Stimulated activated CD8-positive, alpha-beta memory T cell treated with anti-CD3 and anti-CD28 coated beads, Interleukin-15, amount 100 ng/mL, for 24 hours (primary cell): ENCODE measurements around the gene BIRC7.

ENCODE experiments used
- DNase-seq: peaks from one replicate; pipeline ENCODE4 v3.0.0-alpha.2; 2020; ENCODE audit warnings: low read depth

BIRC7 gene, protein sequence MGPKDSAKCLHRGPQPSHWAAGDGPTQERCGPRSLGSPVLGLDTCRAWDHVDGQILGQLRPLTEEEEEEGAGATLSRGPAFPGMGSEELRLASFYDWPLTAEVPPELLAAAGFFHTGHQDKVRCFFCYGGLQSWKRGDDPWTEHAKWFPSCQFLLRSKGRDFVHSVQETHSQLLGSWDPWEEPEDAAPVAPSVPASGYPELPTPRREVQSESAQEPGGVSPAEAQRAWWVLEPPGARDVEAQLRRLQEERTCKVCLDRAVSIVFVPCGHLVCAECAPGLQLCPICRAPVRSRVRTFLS

DNA sequence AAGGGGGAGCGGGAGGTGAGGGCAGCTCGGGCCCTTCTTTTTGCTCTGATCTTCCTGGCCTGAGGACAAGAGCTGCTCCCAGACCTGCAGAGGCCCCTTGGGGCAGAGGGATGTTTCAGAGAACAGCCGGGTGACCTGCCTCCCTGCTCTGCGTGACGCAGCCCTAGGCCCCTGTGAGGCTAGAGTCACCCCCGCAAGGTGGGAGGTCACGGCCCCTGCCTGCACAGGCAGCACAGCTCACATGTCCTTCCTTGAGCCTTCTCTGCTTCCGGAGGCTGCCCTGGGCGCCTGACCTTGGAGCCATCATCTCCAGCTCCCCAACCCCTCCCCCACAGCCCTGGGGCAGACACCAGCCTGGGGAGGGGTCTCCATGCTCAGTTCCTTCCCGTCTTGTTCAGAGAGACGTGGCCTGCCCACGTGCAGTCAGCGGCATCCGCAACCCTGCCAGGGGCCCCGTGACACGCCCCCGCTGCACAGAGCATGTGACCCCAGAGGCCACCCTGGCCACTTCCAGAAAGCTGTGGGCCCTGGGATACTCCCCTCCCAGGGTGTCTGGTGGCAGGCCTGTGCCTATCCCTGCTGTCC is at the start of gene BIRC7:
TSS of gene BIRC7 (plus strand) at position 507 of the 585 bp plus-strand sequence. CDS start 192 bp downstream, outside the sequence.
- no peak for DNase-seq

DNA sequence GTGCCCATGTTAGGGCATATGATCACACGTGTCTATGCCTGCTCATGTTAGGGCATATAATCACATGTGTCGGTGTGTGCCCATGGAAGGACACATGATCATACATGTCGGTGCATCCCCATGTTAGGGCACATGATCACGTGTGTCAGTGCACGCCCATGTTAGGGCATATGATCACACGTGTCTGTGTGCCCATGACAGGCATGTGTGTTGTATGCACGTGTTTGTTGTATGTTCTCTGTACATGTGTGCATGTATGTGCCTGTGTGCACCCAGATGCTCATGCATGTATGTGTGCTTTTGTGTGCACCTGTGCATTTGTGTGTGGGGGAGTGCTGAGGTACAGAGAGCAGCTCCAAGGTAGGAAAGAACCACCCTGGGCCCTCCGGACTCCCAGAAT is 49.6 kb upstream of the BIRC7 start:
- DNase-seq = no peak

DNA sequence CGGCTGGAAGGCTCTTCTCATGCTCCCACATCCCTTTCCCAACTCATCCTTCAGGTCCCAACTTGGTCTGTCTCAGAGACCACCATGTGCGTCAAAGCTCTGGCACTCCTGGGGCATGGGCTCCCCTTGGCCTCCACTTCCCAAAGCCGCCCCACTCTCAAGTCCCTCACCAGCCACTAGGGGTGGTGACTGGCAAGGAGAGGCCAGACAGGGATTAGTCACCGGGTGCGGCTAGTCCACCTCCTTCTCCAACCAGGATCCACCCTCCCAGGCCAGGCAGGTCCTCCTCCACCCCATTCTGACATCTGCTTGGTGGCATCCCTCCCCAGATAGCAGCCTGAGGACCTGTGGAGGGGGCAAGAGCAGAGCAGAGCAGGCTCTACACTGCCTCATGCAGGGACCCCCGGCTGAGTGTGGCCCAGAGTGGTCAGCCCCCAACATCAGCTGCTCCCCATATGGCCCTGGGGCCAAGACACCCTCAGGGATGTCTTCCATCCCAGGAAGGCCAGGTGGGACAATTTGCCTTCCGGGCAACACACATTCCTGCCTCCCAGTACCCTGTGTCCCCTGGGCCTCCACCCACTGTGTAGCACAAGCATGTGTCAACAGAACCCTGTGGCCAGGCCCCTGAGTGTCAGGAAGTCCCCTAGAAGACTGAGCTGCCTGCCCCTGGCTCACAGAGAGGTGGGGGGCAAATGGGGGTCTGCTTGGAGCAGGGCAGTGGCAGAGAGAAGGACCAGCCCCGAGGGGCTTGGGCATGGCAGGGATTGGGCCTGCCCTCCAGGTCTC is 49.0 kb upstream of the BIRC7 start:
- DNase-seq = no peak

- DNase-seq = no peak
Measured at GRCh38 chr20:63187338-63188158, 48.2 kb upstream of the BIRC7 start.

DNA sequence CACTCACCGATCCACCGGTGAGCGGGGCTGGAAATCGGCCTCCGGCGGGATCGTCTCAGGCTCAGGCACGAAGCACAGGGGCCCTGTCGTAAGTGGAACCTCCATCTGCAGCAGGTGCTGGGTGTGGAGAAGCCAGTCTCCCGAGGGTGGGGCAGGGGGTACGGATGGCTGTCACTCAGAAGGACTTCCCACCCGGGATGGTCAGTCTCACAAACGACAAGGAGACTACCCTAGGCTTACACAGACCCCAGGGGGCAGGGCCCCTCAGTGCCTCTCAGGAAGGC is 47.6 kb upstream of the BIRC7 start:
- no peak for DNase-seq

GRCh38 chr20:63188641-63189321 is 46.9 kb upstream of the BIRC7 start:
- no peak for DNase-seq

DNA sequence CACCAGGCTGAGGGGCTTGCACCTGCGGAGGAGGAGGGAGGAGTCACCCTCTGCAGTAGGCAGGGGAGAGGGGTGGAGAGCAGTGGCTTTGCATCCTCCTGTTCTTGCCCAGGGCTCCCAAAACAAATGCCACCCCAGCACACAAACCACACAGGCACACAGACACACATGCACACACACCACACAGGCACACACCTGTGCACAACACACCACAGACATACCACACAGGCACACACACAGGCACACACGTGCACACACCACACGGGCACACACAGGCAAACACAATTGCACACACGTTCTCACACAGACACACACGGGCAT is 46.4 kb upstream of the BIRC7 start:
- DNase-seq = no peak

GRCh38 chr20:63189846-63190559 is 45.7 kb upstream of the BIRC7 start:
- DNase-seq = no peak

DNA sequence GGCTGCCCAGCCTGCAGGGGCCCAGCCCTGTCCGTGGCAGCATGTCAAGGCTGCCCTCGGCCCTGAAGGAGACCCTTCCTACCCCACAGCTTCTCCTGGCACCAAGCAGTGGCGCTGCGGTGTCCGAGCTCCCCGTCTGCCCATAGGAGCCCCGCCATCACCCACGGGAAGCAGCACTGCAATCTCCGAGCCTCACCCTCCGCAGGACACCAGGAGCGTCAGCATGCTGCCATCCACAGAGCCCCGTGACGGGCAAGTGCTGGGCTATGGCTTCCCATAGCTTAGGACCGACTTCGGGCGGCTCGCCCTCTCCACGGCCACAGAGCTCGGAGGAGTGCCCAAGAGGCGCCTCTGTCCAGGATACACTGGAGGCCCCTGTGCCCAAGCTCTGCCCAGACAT is 44.9 kb upstream of the BIRC7 start:
- DNase-seq = no peak

DNA sequence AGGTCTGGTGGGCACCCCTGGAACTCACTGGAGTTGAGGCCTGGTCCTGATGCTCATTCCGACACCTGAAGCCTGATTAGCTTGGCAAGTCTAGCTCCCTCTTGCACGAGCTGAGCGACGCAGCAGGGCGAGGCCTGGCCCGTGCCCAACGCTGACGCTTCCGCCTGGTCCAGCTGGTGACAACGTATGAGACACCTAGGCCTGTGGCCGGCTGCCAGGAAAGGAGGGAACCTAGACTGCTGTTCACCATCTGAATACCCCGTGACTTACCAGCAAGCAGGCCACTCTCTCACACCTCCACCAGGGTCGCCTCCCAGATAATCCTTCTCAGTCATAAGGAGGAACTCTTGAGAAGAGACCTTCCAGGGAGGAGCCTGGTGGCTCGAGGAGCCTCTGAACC is 44.3 kb upstream of the BIRC7 start:
- no peak for DNase-seq

GRCh38 chr20:63192721-63193120 is 43.0 kb upstream of the BIRC7 start:
- DNase-seq = no peak

- no peak for DNase-seq
Measured at GRCh38 chr20:63194007-63194796, 41.5 kb upstream of the BIRC7 start.

DNA sequence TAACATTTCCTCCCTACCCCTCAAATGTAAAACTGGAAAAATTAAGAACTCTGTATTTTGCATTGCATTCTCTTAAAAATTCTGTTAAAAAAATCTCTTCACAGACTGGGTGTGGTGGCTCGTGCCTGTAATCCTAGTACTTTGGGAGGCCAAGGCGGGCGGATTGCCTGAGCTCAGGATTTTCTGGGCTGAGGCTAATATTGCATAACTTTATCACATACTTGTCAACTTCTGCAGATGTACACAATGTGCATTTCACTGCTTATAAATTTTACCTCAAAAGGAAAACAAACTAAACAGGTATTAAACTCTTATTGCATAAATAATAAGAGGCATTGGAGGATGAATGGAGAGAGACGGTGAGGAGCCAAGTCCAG is 40.9 kb upstream of the BIRC7 start:
- DNase-seq = no peak

- no peak for DNase-seq
Measured at GRCh38 chr20:63196768-63197470, 38.8 kb upstream of the BIRC7 start.

DNA sequence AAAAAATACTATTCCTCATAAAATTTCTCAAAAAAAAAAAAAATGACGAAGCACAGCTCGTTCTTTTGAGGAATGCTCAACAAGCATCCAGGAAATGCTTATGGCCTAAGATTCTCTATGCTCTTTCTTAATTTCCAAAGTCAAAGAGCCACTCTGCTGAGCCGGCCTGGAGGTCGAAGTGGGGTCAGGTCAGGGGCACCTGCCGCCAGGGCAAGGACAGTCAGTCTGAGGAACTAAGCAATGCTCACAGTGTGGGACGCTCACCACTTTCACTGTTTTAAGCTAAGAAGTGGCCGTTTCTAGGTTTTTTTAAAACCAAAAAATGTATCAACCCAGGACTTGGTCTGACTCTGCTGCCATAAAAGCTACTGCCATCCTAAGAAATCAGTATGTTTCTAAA is 37.1 kb upstream of the BIRC7 start:
- no peak for DNase-seq

- no peak for DNase-seq
Measured at GRCh38 chr20:63202021-63202420, 33.7 kb upstream of the BIRC7 start.

DNA sequence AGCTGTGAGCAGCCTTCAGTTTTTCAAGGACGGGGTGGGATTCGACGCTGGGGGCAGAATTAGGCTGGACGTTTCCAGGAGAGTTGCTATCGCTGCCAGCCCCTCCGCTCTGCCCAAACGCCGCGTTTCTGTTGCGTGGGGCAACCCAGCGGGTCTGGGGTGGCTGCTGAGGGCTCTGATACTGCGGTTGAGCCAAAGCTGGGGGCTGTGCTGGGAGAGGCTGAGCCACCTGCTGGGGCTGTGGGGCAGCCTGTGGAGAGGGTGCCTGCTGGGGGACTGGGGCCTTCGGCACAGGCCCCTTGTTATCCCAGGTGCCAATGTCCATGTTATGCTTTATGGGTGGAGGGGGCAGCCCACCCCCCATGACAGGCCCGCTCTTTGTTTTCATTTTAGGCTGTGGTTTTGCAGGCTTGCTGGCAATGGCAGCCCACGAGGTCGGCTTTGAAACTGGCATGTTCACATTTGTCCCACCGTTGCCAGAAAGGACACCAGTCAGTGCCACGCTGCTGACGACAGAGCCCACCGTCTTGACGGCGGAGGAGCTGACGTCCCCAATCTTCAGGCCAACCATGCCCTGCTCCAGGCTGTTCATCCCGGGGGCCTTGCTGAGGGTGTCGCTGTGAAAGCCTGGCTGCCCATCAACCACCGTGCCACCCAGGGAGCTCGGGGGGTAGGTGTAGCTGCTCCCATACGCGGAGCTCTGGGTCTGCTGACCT is 32.7 kb upstream of the BIRC7 start:
- DNase-seq = no peak

DNA sequence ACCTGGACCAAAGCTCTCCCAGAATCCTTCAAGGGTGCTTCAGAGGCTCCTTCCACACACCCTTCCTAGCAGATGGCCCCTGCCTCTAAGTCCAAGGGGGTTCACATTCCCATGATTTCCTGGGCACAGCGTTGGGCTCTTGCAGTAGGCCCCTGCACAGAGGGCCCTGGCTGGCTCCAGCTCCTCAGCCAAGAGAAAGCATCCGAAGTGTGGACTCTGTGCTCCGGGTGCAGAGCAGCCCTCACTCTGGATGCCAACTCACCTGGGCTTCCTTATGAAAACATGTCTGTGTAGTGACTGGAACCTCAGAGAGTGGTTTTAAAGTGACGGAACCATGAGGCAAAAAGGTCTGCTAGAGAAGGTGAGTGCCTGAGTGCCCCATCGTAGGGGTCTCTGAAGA is 31.3 kb upstream of the BIRC7 start:
- no peak for DNase-seq

GRCh38 chr20:63205896-63206295 is 29.8 kb upstream of the BIRC7 start:
- no peak for DNase-seq
